Measurements from ENCODE around the gene ZNF839.

DNA sequence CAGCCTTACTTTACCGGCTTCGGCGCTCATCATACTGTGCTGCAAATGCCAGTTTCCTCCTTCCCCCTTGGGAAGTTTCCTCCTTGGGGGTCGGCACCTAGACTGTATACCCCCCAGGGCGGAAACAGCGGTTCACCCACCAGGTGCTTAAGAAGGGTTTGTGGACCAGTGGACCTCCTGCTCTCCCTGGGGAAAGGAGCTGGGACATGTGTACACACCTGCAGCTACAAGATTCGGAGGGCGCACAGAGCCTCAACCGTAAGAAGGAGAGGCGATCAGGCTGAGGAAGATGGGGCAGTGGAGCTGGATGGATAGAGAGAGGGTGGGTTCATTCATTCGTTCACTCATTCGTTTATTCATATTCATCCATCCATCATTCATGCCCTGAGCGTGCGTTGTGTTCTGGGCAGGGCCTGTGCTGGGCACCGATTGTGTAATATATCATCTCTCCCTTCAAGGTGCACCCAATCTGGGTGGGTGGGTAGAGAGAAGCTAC lies 717 bp upstream of the ZNF839 start:
- TF ChIP-seq, protein P1, sequence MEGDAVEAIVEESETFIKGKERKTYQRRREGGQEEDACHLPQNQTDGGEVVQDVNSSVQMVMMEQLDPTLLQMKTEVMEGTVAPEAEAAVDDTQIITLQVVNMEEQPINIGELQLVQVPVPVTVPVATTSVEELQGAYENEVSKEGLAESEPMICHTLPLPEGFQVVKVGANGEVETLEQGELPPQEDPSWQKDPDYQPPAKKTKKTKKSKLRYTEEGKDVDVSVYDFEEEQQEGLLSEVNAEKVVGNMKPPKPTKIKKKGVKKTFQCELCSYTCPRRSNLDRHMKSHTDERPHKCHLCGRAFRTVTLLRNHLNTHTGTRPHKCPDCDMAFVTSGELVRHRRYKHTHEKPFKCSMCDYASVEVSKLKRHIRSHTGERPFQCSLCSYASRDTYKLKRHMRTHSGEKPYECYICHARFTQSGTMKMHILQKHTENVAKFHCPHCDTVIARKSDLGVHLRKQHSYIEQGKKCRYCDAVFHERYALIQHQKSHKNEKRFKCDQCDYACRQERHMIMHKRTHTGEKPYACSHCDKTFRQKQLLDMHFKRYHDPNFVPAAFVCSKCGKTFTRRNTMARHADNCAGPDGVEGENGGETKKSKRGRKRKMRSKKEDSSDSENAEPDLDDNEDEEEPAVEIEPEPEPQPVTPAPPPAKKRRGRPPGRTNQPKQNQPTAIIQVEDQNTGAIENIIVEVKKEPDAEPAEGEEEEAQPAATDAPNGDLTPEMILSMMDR (IDR thresholded peaks at IDR 0.05; ENCODE audit: low read length) = no peak
- TF ChIP-seq EZH2phosphoT487 (IDR thresholded peaks at IDR 0.05; ENCODE audit: low read length) = no peak
